Measurements from ENCODE around the gene DCXR. TPM values are rescaled to one million over a fixed set of nuclear protein-coding genes. Genes with fewer than 3 reads are reported as not detected.

The DCXR gene
- total RNA-seq (2014; rRNA removed; shearing (Covaris generic)) = 138 and 147 TPM in 2 replicates
- 132 and 138 TPM in 2 replicates for total RNA-seq (2022)
- percentile 64 among the genes with signal in this experiment for Bru-seq, nascent RNA
- BruChase-seq, experiment 1, labeled RNA remaining after a 6-hour chase = percentile 75 among the genes with signal in this experiment
- percentile 67 among the genes with signal in this experiment for BruChase-seq, experiment 2, labeled RNA remaining after a 2-hour chase
- long read RNA-seq, transcript DCXR-201 (8 exons, 887 nt) = major isoform, 73 of 680 reads
- long read RNA-seq, transcript DCXR-213 (7 exons, 915 nt) = minor isoform, 9 of 680 reads
- long read RNA-seq, partial matches to known transcripts = 556 of 680 reads
- long read RNA-seq, other reads (novel, unspliced or antisense) = 35 of 680 reads

GRCh38 chr17:82037092-82037888 is at the start of gene DCXR:
DCXR (minus strand) TSS chr17:82037697; CDS start chr17:82037682, 15 bp downstream.
- BruUV-seq (replicated peaks) = no TSS peak
- H3K9me3 ChIP-seq (ENCODE audit: low read length) = no peaks in the 10 kb centered on the region
- peak within 1 kb of the TSS; percentile 72 for H3K4me3 ChIP-seq (ENCODE audit: low read depth, low read length, poor library complexity, severe bottlenecking)
- H4K20me1 ChIP-seq (ENCODE audit: insufficient read depth, low read length) = 0 out of 2 replicates have a peak, but pooled peaks cover 5% of the 10 kb centered on the region
- peak; percentile 99 for DNase-seq (ENCODE audit: low spot score)
- H3K36me3 ChIP-seq (ENCODE audit: insufficient read depth, low read length) = no peaks in the 10 kb centered on the region
- CTCF ChIA-PET (ENCODE audit: unreplicated experiment) = interaction anchor here (0.7 to 1.1 kb wide), 9 partner anchors 12 to 436 kb away, joined by 3 to 19 read pairs (median 4); partner anchors contain the start of genes CENPX and LRRC45
- POLR2A ChIA-PET = interaction anchor here (0.6 to 1.5 kb wide), 15 partner anchors 10 to 164 kb away, joined by 3 to 9 read pairs (median 4); partner anchors contain the start of genes CENPX, LRRC45 and MAFG
- H3K4me1 ChIP-seq (ENCODE audit: insufficient read depth, low read length, poor library complexity, severe bottlenecking) = peaks cover 19% of the 10 kb centered on the region
- H3K9me2 ChIP-seq (ENCODE audit: insufficient read depth, low read length) = no peaks in the 10 kb centered on the region
- H2AFZ ChIP-seq (ENCODE audit: low read length) = peak within 1 kb of the TSS; percentile 92
- peak within 1 kb of the TSS; percentile 92 for H3K4me2 ChIP-seq (ENCODE audit: low read length)
- TF ChIP-seq, protein P1, sequence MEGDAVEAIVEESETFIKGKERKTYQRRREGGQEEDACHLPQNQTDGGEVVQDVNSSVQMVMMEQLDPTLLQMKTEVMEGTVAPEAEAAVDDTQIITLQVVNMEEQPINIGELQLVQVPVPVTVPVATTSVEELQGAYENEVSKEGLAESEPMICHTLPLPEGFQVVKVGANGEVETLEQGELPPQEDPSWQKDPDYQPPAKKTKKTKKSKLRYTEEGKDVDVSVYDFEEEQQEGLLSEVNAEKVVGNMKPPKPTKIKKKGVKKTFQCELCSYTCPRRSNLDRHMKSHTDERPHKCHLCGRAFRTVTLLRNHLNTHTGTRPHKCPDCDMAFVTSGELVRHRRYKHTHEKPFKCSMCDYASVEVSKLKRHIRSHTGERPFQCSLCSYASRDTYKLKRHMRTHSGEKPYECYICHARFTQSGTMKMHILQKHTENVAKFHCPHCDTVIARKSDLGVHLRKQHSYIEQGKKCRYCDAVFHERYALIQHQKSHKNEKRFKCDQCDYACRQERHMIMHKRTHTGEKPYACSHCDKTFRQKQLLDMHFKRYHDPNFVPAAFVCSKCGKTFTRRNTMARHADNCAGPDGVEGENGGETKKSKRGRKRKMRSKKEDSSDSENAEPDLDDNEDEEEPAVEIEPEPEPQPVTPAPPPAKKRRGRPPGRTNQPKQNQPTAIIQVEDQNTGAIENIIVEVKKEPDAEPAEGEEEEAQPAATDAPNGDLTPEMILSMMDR (conservative IDR thresholded peaks at IDR 0.05; ENCODE audit: low read length) = peak; percentile 91
- no peak for TF ChIP-seq EZH2phosphoT487 (IDR thresholded peaks at IDR 0.05; ENCODE audit: borderline replicate concordance, low read depth, low read length)
- H3K79me2 ChIP-seq (ENCODE audit: insufficient read depth, low read depth, low read length) = no peaks in the 10 kb centered on the region
- H3K27ac ChIP-seq (ENCODE audit: low read depth, low read length, poor library complexity, severe bottlenecking) = peak within 1 kb of the TSS; percentile 70
- intact Hi-C loops (cut with micrococcal nuclease; ENCODE audit: unreplicated experiment) = loop anchor here (1.0 to 5.0 kb wide), 4 partner anchors 14 to 165 kb away; partner anchors contain the start of genes ARHGDIA, FASN, GPS1 and LRRC45

- DNase-seq (ENCODE audit: low spot score) = no peak
- no TSS peak for BruUV-seq (replicated peaks)
- Histone ChIP-seq H3K9me2 (ENCODE audit: insufficient read depth, low read length) (no peaks in the 10 kb centered on the region), H3K79me2 (ENCODE audit: insufficient read depth, low read depth, low read length) (no peaks in the 10 kb centered on the region), H3K4me3 (ENCODE audit: low read depth, low read length, poor library complexity, severe bottlenecking) (no peak overlapping the region), H3K9me3 (ENCODE audit: low read length) (no peaks in the 10 kb centered on the region), H2AFZ (ENCODE audit: low read length) (no peak overlapping the region), H3K36me3 (ENCODE audit: insufficient read depth, low read length) (peaks cover 100% of the 10 kb centered on the region), H3K4me1 (ENCODE audit: insufficient read depth, low read length, poor library complexity, severe bottlenecking) (no peaks in the 10 kb centered on the region), H3K27ac (ENCODE audit: low read depth, low read length, poor library complexity, severe bottlenecking) (no peak overlapping the region), H3K4me2 (ENCODE audit: low read length) (no peak overlapping the region), H4K20me1 (ENCODE audit: insufficient read depth, low read length) (no peaks in the 10 kb centered on the region)
- TF ChIP-seq, protein P1 (conservative IDR thresholded peaks at IDR 0.05; ENCODE audit: low read length) = no peak
- TF ChIP-seq EZH2phosphoT487 (IDR thresholded peaks at IDR 0.05; ENCODE audit: borderline replicate concordance, low read depth, low read length) = no peak
- ChIA-PET POLR2A (no interaction called here), CTCF (ENCODE audit: unreplicated experiment) (no interaction called here)
- intact Hi-C loops (cut with micrococcal nuclease; ENCODE audit: unreplicated experiment) = no loop called here
Observed at GRCh38 chr17:82085931-82086764, 48.7 kb upstream of the DCXR start.

All from OCI-LY7 (cell line).